Activated gamma-delta T cell treated with anti-CD3 and anti-CD28 coated beads, Interleukin-2, amount 50 U/mL, for 16 hours (primary cell): ENCODE data around the gene ADORA1.

Experiments
- DNase-seq: peaks from one replicate; pipeline ENCODE4 v3.0.0-alpha.2; 2020; ENCODE audit warnings: low read depth

The ADORA1 gene

DNA sequence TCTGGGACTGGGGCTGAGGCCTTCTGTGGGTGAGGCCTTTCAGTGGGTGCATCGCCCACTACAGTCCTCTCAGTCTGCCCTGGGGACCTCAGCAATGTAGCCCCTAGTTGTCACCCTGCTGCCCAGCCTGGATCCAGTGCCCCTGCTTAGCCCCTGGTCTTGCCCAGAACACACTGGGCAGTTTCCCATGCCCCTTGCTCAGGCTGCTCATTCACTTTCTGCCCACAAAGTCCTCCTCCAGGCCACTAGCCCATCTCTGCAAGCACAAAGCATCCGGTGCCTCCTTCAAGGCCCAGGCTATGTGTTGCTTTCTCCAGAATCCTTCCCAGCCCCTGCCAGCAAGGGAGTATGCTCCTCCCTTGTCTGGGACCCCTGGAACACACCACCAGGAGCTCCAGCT is 5.4 kb upstream of the ADORA1 start:
- DNase-seq, result no peak

- DNase-seq, result no peak
Measured at GRCh38 chr1:203124011-203124410, 3.5 kb upstream of the ADORA1 start.

DNA sequence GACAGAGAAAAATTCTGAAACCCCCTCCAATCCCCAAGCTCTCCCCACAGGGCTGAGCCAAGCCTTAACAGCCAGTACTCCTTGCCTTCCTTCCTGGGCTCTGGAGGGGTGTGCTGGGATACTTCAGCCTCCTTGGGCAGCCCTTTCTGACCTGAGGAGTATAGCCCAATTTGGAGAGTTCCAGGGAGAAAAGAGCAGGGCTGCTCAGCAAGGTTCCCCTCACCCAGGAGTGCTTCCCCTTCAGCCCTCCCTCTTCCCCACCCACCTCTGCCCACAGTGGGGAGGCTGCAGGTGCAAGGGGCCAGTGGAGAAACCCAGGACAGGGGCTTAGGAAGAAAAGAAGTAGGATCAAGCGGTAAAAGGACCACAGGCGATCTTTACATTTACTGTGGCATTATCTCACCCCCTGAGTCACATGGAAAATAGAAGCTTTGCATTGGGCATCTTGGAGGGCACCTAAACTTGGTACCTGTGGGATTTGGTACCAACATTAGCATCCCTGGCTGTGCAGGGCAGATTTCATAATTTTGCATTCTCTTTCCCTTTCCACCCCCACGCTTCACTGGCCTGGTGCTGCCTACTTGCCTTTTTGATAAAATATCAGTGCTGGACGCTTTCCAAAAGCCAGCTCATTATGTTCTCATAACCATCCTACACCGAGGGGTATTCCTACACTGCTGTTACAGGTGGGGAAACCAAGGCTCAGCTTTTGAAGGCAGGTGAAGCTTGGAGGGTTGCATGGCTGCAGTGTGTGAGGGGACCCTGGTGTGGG is 2.8 kb upstream of the ADORA1 start:
- DNase-seq, result no peak

GRCh38 chr1:203126151-203126865 is 1.2 kb upstream of the ADORA1 start:
- DNase-seq, result no peak

DNA sequence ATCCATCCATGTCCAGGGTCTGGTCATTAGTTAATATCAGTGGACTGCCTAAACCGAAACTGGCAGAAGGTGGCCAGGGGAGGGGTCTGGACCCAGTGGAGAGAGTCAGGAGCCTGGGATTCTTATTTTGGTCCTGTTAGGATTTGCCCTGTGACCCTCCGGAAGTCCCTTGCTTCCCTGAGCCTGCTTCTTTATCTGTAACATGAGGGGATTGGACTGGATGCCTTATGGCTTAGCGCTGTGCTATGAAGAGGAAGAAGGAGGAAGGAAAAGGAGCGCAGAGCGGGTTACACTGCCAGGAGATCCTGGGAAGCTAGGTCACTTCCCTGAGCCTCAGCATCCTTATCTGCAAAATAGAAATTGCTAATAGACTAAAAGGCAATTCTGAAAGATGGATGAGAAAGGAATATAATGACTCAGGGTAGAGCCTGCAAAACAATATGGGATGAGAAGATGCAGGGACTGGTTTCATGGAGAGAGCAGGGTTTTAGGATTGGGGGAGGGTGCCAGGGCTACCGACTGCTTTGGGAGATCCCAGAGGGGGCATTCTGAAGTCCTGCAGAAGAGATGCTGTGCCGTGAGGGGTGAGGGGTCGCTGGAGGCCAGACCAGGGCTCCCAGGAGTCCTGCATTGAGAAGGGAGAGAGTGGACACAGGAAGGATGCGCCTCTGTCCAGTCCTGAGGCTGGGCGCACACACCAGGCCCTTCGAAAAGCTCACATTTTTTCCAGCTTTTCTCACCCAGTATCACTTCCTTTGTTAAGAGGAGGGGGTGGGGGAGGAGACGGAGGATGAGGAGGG is 460 bp upstream of the ADORA1 start:
- DNase-seq, result no peak

- no peak for DNase-seq
Measured at GRCh38 chr1:203128431-203128715, 847 bp downstream of the ADORA1 start.

DNA sequence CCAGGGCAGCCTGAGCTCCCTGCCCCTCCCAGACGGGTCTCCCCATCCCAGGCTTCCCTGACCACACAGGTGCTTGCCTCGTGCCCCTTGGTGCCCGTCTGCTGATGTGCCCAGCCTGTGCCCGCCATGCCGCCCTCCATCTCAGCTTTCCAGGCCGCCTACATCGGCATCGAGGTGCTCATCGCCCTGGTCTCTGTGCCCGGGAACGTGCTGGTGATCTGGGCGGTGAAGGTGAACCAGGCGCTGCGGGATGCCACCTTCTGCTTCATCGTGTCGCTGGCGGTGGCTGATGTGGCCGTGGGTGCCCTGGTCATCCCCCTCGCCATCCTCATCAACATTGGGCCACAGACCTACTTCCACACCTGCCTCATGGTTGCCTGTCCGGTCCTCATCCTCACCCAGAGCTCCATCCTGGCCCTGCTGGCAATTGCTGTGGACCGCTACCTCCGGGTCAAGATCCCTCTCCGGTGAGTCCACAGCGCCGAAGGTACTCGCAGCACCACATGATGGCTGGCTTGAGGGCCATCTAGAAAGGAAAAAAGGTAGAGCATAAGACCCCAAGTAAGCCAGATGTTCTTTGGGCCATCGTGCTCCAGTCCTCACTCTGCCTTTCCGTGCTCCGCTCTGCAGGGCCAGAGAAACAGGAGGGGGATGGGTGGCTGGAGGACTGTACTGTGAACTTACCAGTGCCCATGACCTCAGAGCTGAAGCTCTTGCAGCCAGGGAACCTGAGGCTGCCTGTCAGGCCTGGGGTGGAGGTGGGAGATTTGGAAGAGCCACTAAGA is 1.4 kb downstream of the ADORA1 start:
- DNase-seq, result no peak

DNA sequence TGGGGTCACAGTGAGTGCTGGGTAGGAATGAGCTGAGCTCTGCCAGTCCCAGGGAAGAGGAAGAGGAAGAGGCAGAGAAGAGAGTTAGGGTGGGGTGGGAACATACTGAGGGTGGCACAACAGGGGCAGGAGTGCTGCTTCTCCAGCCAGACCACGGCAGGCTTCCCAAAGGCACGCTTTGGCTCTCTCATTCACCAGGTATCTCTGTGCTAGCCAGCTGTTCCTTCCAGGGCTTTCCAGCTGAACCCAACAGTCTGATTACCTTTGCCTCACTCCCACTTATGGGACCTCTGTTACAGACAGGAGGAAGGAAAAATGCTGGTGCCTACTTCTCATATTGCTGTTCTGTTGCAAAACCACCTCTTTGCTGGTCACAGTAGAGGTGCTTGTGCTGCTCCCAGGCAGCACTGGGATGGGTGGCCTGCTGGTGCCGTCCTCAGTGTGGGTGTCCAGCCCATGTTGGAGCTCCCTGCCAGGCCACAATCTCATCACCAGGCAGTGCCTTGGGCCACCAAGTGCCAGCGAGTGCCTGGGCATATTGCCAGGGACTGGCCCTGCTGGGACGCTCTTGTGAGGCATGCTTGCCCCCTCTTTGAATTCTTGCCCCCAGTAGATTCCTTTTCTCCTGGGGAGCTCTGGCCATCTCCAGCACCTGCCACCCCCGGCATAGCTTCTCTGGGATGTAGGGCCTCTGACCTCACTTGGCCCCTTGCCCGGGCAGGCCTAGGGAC is 2.1 kb downstream of the ADORA1 start:
- no peak for DNase-seq

- no peak for DNase-seq
Measured at GRCh38 chr1:203130358-203130985, 2.9 kb downstream of the ADORA1 start.

- DNase-seq, result no peak
Measured at GRCh38 chr1:203131548-203132200, 4.1 kb downstream of the ADORA1 start.

GRCh38 chr1:203133970-203134725 is 6.6 kb downstream of the ADORA1 start:
- no peak for DNase-seq

DNA sequence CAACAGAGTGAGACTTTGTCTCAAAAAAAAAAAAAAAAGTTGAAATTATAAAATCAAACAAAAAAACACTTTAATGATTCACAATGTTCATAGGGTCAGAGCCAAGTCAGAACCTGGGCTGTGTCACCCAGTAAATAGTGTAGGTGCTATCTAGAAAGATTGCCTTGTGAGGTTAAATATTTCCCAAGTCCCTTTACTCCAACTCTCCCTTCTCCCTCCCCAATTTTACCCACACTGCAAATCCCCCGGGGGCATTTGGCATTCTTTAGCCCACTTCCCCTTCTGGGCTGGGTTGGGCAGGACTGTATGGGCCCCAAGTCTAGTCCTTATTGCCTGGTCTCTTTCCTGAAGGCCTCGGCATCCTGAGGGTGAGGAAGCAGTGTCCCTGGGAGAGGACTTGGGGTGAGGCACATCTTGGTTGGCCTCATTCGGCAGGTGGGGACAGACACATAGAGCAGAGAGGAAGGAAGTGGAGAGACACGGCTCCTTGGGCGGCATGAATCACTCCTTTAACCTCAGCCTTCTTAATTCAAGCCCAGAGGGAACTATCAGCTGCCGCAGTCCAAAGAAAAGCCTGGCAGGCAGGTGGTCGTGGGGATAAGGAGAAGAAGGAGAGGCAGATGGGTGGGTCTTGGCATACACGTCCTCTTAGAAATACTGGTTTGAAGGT is 8.2 kb downstream of the ADORA1 start:
- no peak for DNase-seq

DNA sequence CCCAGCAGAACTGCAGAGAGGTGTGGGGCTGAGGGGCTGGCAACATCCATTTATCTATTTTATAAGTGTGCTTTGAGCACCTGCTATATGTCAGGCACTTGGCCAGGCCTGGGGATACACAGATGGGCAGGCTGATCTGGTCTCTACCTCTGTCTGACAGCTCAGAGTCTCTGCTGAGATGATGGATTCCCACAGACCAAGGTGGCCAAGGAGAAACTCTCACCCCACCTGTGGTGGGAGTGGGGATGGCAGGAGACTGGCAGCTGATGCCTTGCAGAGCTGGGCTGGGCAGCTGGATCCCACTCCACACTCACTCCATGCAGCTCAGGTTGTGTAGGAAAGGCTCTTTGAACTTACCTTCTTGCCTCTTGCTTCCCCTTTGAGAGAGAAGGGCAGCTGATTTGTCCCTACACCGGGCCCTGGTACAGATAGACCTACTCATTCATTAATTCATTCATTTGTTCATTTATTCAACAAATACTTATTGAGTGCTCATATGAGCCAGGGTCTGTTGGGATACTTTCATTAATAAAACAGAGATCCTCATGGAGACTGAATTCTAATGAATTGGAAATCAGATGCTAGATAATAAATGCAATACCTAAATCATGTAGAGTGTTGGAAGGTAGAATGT is 9.0 kb downstream of the ADORA1 start:
- DNase-seq, result no peak

DNA sequence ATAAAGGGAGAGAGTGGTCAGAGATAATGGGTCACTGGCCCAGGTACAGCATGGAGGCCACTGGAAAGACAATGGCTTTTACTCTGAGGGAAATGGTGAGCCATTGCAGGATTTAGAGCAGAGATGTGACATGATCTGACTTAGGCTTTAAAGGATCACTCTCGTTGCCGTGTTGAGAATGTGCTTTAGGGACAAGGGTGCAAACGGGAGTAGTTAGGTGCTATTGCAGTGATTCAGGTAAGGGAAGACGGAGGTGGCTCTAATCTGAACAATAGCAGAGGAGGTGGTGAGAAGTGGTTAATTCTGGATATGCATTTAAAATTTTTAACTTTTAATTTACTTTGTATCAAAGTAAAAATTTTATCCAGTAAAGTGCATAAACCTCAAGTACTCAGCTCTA is 9.8 kb downstream of the ADORA1 start:
- no peak for DNase-seq

DNA sequence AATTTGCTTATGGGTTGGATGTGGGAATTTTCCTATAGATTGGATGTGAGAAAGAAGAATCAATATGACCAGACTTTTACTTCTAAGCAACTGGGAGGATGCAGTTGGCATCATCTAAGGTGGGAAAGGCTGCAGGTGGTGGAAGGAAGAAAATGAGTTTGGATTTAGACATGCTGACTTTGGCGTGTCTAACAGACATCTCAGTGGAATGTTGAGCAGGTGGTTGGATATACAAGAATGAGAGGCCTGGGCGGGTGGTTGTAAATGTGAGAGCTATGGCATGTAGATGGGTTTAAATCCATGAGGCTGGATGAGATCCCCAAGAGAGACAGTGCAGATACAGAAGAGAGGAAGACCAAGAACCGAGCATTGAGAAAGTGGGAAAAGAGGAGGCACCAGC is 10.5 kb downstream of the ADORA1 start:
- no peak for DNase-seq

GRCh38 chr1:203139976-203140475 is 12.5 kb downstream of the ADORA1 start:
- DNase-seq, result no peak

DNA sequence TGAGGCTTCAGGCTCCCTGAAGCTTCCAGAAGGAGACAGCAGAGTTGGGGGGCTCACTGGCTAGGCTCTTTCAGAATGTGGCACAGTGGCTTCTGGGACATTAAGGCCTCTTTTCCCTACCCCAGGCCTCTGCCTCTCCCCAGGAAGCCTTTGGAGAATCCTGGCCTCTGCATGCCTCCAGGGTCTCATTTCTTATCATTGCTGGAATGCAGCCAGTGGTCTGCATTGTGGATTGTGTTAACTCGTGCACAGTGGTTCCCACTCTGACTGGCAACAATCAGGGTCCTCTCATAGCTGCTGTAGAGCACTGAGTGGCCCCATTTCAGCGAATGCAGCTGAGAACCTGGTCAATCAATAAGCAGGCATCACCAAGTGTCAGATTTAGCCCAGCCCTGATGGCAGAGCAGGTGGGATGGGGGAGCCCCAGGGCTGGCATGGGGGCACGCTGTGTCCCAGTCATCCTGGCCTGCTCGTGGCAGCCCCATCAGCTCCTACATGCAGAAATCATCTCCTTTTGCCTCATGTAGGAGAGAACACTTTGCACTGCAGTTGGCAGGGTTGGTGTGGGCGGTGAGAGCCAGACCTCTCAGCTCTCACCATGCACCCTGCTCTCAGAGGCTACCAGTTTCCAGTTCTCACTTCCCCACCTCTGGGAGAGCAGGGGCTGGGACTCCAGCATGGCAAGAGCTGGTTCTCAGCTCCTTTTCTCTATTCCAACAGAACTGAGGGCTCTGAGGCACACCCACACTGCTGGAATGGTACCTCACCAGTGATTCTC is 13.4 kb downstream of the ADORA1 start:
- no peak for DNase-seq

DNA sequence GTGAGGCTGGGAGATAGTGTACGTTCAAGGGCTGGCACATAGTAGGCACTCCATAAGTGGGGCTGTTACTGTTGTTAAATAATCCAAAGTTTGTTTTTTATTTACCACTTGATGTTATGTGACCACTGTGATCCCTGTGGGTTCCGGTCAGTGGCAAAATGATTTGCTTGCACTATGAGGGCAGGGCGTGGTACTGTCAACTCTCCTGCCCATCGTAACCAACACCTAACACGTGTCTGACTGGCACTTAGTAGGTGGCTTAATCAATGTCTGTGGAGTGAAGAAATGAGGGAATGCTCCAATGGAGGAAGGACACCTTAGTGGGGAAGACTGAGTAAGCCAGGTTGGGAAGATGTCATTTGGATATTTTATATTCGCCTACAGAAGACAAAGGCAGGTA is 14.6 kb downstream of the ADORA1 start:
- no peak for DNase-seq
